22Rv1 (cell line): ENCODE results near the gene TTC7B.

Source experiments
- H3K27ac ChIP-seq: fragments of 450-650 bp; 2 replicates; pipeline ENCODE4 v1.5.1; 2017
- ZFX ChIP-seq: fragments of 450-650 bp; IDR thresholded peaks from 2 replicates; pipeline ENCODE4 v1.6.1; 2017; ENCODE audit warnings: antibody characterized with exemption, borderline replicate concordance
- TF ChIP-seq, protein P1 (sequence below): fragments of 450-650 bp; IDR thresholded peaks from 2 replicates; pipeline ENCODE4 v1.5.1; 2017; ENCODE audit warnings: mild to moderate bottlenecking

TTC7B gene

GRCh38 chr14:90781344-90781761 lies 34.9 kb downstream of the TTC7B start:
- H3K27ac ChIP-seq, result no peak overlapping the region
- TF ChIP-seq, protein P1, sequence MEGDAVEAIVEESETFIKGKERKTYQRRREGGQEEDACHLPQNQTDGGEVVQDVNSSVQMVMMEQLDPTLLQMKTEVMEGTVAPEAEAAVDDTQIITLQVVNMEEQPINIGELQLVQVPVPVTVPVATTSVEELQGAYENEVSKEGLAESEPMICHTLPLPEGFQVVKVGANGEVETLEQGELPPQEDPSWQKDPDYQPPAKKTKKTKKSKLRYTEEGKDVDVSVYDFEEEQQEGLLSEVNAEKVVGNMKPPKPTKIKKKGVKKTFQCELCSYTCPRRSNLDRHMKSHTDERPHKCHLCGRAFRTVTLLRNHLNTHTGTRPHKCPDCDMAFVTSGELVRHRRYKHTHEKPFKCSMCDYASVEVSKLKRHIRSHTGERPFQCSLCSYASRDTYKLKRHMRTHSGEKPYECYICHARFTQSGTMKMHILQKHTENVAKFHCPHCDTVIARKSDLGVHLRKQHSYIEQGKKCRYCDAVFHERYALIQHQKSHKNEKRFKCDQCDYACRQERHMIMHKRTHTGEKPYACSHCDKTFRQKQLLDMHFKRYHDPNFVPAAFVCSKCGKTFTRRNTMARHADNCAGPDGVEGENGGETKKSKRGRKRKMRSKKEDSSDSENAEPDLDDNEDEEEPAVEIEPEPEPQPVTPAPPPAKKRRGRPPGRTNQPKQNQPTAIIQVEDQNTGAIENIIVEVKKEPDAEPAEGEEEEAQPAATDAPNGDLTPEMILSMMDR, result no peak
- TF ChIP-seq ZFX, result no peak

DNA sequence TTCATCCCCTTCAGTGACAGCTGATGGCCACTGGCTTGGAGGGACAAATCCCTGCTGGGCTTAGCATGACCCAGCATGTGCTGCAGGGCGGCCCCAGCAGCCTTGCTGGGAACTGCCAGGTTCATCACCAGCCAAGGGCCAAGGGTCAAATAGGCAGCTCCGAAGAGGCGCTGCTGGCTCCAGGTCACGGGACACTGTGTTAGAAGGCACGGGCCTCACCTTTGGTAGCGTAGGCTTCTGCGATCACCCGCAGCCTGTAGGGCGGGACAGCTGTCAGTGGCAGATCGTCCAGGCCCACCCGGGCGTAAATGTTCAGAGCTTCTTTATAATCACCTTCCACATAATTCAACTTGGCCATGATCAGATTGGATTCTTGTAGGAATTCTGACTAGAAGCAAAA lies 35.7 kb downstream of the TTC7B start:
- no peak overlapping the region for H3K27ac ChIP-seq
- TF ChIP-seq, protein P1, result no peak
- no peak for TF ChIP-seq ZFX

- TF ChIP-seq, protein P1, result no peak
- no peak for TF ChIP-seq ZFX
- no peak overlapping the region for H3K27ac ChIP-seq
Observed at GRCh38 chr14:90778571-90779255, 37.5 kb downstream of the TTC7B start.

GRCh38 chr14:90777830-90778485 lies 38.3 kb downstream of the TTC7B start:
- TF ChIP-seq ZFX, result no peak
- TF ChIP-seq, protein P1, result no peak
- no peak overlapping the region for H3K27ac ChIP-seq

DNA sequence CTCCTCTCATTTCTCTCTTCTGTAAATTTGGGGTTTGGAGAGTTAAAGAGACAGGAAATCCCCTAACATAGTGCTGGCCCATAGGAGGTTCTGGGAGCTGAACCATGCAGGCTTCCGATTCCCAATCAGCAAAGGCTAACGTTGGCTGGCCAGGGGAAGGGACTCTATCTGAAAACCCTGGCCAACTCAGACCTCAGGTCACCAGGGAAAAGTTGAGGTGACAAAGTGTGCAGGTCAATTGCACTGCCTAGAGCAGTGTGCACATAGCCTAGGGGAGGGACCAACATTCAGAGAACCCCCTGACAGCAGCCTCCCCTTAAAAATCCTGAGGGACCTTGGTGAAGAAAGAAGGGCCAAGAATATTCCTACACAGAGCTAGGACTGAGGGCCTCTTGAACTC lies 38.9 kb downstream of the TTC7B start:
- H3K27ac ChIP-seq, result no peak overlapping the region
- TF ChIP-seq ZFX, result no peak
- TF ChIP-seq, protein P1, result no peak

- TF ChIP-seq, protein P1, result no peak
- no peak for TF ChIP-seq ZFX
- H3K27ac ChIP-seq, result no peak overlapping the region
Observed at GRCh38 chr14:90775441-90775840, 40.8 kb downstream of the TTC7B start.

- no peak for TF ChIP-seq ZFX
- TF ChIP-seq, protein P1, result no peak
- no peak overlapping the region for H3K27ac ChIP-seq
Observed at GRCh38 chr14:90774316-90774715, 41.9 kb downstream of the TTC7B start.
